Adrenal gland (tissue), 12 donors: Measurements from ENCODE around the gene MAP2K1. TPM values are rescaled to one million over a fixed set of nuclear protein-coding genes. Genes with fewer than 3 reads are reported as not detected.

Source experiments
- DNase-seq, 7 donors: peaks; one replicate each; pipeline ENCODE4 v3.0.0-alpha.2; 2019 to 2020
- H3K27ac ChIP-seq, 5 donors: fragments of 200-600 bp; sonication (generic) in 4 of 5; 1 replicate in 3 of 5; 2 replicates in 2 of 5; pipeline versions ENCODE4 v1.5.1 to v1.8.0; 2016 to 2020; ENCODE audit warnings: mild to moderate bottlenecking in 1 of 5
- H3K27me3 ChIP-seq: fragments of 200-600 bp; 2 replicates; pipeline ENCODE4 v1.8.0; 2021
- H3K36me3 ChIP-seq, 2 donors: fragments of 200-600 bp; replicated peaks in 1 of 2; 1 replicate in 1 of 2; 2 replicates in 1 of 2; pipeline versions ENCODE4 v1.5.1 to v1.8.0; 2018 to 2022
- H3K4me1 ChIP-seq, 2 donors: fragments of 200-600 bp; replicated peaks in 1 of 2; 1 replicate in 1 of 2; 2 replicates in 1 of 2; pipeline versions ENCODE4 v1.5.1 to v1.8.0; 2018 to 2021
- H3K4me3 ChIP-seq, 4 donors: fragments of 200-600 bp; sonication (generic) in 3 of 4; one replicate each; pipeline ENCODE4 v1.5.1; 2016 to 2018
- H3K9me3 ChIP-seq, 3 donors: fragments of 200-600 bp; sonication (generic) in 1 of 3; replicated peaks in 1 of 3; 1 replicate in 2 of 3; 2 replicates in 1 of 3; pipeline versions ENCODE4 v1.5.1 to v1.8.0; 2016 to 2021
- POLR2A ChIP-seq, 2 donors: fragments of 450-650 bp; IDR thresholded peaks; one replicate each; pipeline ENCODE4 v1.6.1; 2017; ENCODE audit warnings: antibody characterized with exemption in 2 of 2, mild to moderate bottlenecking in 2 of 2, moderate library complexity in 1 of 2
- WGBS, 4 donors: extraction: QIAGEN DNeasy Blood & Tissue Kit in 2 of 4; methylation state at CpG; one replicate each; pipeline versions ENCODE4 v1.1.5 to v1.1.7; 2013 to 2017; 5-methylcytosine and 5-hydroxymethylcytosine counted together
- intact Hi-C, 2 donors: fragments of 100-400 bp; cut with DNase I; formaldehyde crosslinking; loops; one replicate each; pipeline versions ENCODE4 v1.14.1 to v1.15.0; 2022 to 2023
- polyA plus RNA-seq, 3 donors: library from polyadenylated mRNA; stranded (reverse); fragments of 200-250 nt in 2 of 3; fragments of 350-450 nt in 1 of 3; fragmentation: Illumina TruSeq in 1 of 3; extraction: RNeasy Lipid Tissue Mini Kit (QIAGEN cat#74804) in 1 of 3; gene quantifications; one replicate each; pipeline ENCODE4 v1.2.3, GENCODE V29; 2013 to 2014
- total RNA-seq, 9 donors: library from RNA; depleted of rRNA in 4 of 9; stranded (reverse); fragments of >200 nt in 4 of 9; fragments of 120-200 nt in 1 of 9; fragmentation: NEBNext Ultra II Directional in 1 of 9; extraction: Animal tissue kit (Norgen Biotek cat#: 25700) in 1 of 9; gene quantifications; one replicate each; pipeline versions ENCODE4 v1.1.0 to v1.2.4, GENCODE V29; 2013 to 2023
- TF ChIP-seq, protein P1 (sequence below), 6 experiments: fragments of 450-650 bp in 4 of 6; fragments of 200-600 bp in 2 of 6; sonication (generic) in 1 of 6; IDR thresholded peaks; 1 replicate in 5 of 6; 2 replicates in 1 of 6; pipeline versions ENCODE4 v1.5.1 to v1.8.0; 2016 to 2021; ENCODE audit warnings: antibody characterized with exemption in 6 of 6, mild to moderate bottlenecking in 2 of 6, moderate library complexity in 1 of 6
- donor health status: healthy with polysubstance abuse.
- donor health status: Bipolar disorder and iron deficiency.
- donor health status: DM: yes; HTN: yes; CAD: no.
- donor health status: DM: no; HTN: no; CAD: no.
- donor health status: DM: no; HTN: no; CAD: no.
- donor health status: DM: yes; HTN: yes; CAD: no.

Gene MAP2K1
- total and polyA plus RNA-seq, 12 donors = 14.0 to 60.0 (median 45.9) TPM

DNA sequence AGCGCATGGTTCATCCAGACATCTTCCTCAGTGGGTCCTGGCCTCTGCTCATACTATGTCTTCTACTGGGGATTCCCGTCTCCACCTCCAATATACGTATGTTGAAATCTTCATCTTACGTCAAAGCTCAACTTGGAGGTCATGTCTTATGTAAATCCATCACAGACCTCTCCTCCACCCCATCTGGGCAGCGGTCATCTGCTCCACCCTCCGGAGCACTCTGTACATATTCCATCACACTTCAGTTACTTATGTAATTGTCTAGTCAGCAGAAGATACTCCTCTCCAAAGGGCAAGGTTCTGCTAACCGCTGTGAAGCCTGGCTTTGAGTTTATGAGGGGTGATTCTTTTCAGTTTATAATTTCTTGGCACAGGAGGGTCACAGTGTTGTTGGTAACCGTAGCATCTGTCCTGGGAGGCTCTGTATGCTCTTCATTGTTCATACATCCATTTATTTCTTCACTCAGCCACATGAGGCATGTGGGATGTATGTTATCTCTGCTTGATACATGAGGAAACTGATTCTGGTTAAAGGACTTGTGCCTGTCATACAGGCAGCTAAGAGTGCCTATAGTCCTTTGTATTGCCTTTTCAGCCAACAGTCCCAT, 22.1 kb downstream of the MAP2K1 start:
- TF ChIP-seq, protein P1, sequence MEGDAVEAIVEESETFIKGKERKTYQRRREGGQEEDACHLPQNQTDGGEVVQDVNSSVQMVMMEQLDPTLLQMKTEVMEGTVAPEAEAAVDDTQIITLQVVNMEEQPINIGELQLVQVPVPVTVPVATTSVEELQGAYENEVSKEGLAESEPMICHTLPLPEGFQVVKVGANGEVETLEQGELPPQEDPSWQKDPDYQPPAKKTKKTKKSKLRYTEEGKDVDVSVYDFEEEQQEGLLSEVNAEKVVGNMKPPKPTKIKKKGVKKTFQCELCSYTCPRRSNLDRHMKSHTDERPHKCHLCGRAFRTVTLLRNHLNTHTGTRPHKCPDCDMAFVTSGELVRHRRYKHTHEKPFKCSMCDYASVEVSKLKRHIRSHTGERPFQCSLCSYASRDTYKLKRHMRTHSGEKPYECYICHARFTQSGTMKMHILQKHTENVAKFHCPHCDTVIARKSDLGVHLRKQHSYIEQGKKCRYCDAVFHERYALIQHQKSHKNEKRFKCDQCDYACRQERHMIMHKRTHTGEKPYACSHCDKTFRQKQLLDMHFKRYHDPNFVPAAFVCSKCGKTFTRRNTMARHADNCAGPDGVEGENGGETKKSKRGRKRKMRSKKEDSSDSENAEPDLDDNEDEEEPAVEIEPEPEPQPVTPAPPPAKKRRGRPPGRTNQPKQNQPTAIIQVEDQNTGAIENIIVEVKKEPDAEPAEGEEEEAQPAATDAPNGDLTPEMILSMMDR (IDR thresholded peaks at IDR 0.05) = no peak
- TF ChIP-seq POLR2A (IDR thresholded peaks at IDR 0.05) = no peak
- Histone ChIP-seq H3K36me3 (no peaks in the 10 kb centered on the region), H3K9me3 (no peaks in the 10 kb centered on the region), H3K27ac (no peak overlapping the region), H3K4me1 (peaks cover 4 to 48% of the 10 kb centered on the region in 2 donors), H3K4me3 (no peak overlapping the region), H3K27me3 (no peaks in the 10 kb centered on the region)
- intact Hi-C loops = no loop called here
- peak in 1 of 7 donors; percentile 15 for DNase-seq
- WGBS, 4 donors = 83 to 90% (median 88%) methylated on average over 8 of the region's 8 CpGs

DNA sequence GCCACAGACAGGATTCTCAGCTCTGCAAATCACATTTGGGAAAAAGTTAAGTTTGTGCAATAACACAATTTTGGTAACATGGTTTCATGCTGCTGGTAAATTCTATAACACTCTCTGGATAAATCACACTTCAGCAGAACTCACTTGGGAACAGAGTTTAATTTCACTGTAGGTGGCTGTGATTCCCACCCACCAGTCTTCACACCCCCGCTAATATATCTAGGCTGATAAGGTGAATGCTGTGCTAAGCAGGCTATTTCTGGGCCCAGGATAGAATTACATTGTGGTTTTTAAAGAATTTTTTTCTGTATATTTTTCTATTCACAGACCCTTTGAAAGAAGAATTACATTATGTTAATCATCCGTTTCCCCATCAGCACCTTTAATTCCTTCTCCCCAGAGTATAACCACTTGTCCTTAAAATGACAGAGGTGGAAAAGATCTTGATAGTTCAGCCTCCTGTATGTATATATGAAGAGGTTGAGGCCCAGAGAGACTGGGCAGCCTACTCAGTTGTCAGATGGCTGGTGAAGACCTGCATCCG, 22.9 kb downstream of the MAP2K1 start:
- Histone ChIP-seq H3K27ac (no peak overlapping the region), H3K4me3 (no peak overlapping the region), H3K9me3 (no peaks in the 10 kb centered on the region), H3K27me3 (no peaks in the 10 kb centered on the region), H3K4me1 (peaks cover 4 to 39% of the 10 kb centered on the region in 2 donors), H3K36me3 (no peaks in the 10 kb centered on the region)
- intact Hi-C loops = no loop called here
- WGBS, 4 donors = 79 to 96% (median 88%) methylated on average over 3 of the region's 3 CpGs
- DNase-seq = no peak
- TF ChIP-seq, protein P1 (IDR thresholded peaks at IDR 0.05) = no peak
- TF ChIP-seq POLR2A (IDR thresholded peaks at IDR 0.05) = no peak

- H3K9me3 ChIP-seq = no peaks in the 10 kb centered on the region
- H3K27ac ChIP-seq = no peak overlapping the region
- no peak overlapping the region for H3K4me3 ChIP-seq
- intact Hi-C loops = no loop called here
- TF ChIP-seq POLR2A (IDR thresholded peaks at IDR 0.05) = no peak
- TF ChIP-seq, protein P1 (IDR thresholded peaks at IDR 0.05) = no peak
- DNase-seq = no peak
- peaks cover 2 to 23% of the 10 kb centered on the region in 2 donors for H3K4me1 ChIP-seq
- no peaks in the 10 kb centered on the region for H3K27me3 ChIP-seq
- no peaks in the 10 kb centered on the region for H3K36me3 ChIP-seq
These were observed 24.5 kb downstream of the MAP2K1 start for GRCh38 chr15:66411190-66411589.

DNA sequence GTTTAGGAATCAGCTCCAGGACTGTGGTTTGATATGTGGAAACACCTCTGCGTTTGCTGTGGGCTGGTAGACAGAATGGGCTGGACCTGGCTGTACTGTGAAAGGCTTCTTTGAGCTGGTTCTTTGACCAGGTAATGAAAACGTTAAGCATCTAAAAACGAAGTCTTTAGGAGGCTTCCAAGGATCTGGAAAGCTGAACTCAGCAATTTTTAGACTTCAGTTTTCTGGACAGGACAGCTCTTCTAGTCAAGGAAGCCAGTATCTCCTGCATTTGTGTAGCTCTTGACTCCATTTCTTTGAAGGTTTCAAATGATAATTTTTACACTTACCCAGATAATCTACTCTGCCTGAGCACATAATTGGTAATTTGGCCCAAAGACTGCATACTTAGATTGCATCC, 25.5 kb downstream of the MAP2K1 start:
- H3K36me3 ChIP-seq = no peaks in the 10 kb centered on the region
- no peaks in the 10 kb centered on the region for H3K27me3 ChIP-seq
- H3K4me1 ChIP-seq = peaks cover 0 to 28% of the 10 kb centered on the region in 2 donors
- 54 to 72% (median 63%) methylated on average over 3 of the region's 3 CpGs for WGBS, 4 donors
- H3K9me3 ChIP-seq = no peaks in the 10 kb centered on the region
- no peak overlapping the region for H3K4me3 ChIP-seq
- no peak for DNase-seq
- TF ChIP-seq POLR2A (IDR thresholded peaks at IDR 0.05) = no peak
- TF ChIP-seq, protein P1 (IDR thresholded peaks at IDR 0.05) = no peak
- intact Hi-C loops = no loop called here
- no peak overlapping the region for H3K27ac ChIP-seq
